CD14-positive monocyte (primary cell): Measurements from ENCODE around the gene BSG. TPM values are rescaled to one million over a fixed set of nuclear protein-coding genes. Genes with fewer than 3 reads are reported as not detected.
"Not testable (repeated sequence)": the region's sequence is repeated elsewhere in the genome, so short reads cannot be mapped to it uniquely, and the experiment has no call there.

Experiments used
- DNase-seq, 3 donors: peaks; one replicate each; pipeline ENCODE4 v3.0.0-alpha.2; 2011 to 2022
- H2AFZ ChIP-seq: 2 replicates; pipeline ENCODE4 v1.6.0; 2012; ENCODE audit warnings: mild to moderate bottlenecking, low read depth, low read length, inconsistent platforms; ENCODE audit not compliant: insufficient read depth, poor library complexity, severe bottlenecking
- H3K27ac ChIP-seq, 2 donors: 1 replicate in 1 of 2; 2 replicates in 1 of 2; pipeline ENCODE4 v1.5.1; 2012 to 2013; ENCODE audit warnings: low read length in 2 of 2, control low read depth in 1 of 2, inconsistent platforms in 1 of 2, low read depth in 1 of 2, mild to moderate bottlenecking in 1 of 2
- H3K27me3 ChIP-seq, 2 donors: one replicate each; pipeline versions ENCODE4 v1.6.0 to v1.6.1; 2011 to 2013; ENCODE audit warnings: low read length in 2 of 2; ENCODE audit not compliant: control insufficient read depth in 2 of 2, insufficient read depth in 2 of 2
- H3K36me3 ChIP-seq, 2 donors: replicated peaks in 1 of 2; 1 replicate in 1 of 2; 2 replicates in 1 of 2; pipeline versions ENCODE4 v1.5.1 to v1.6.1; 2012 to 2013; ENCODE audit warnings: low read length in 2 of 2, control low read depth in 1 of 2, inconsistent platforms in 1 of 2, mild to moderate bottlenecking in 1 of 2; ENCODE audit not compliant: insufficient read depth in 2 of 2, control insufficient read depth in 1 of 2
- H3K4me1 ChIP-seq, 2 donors: 1 replicate in 1 of 2; 2 replicates in 1 of 2; pipeline versions ENCODE4 v1.5.1 to v1.6.1; 2012 to 2013; ENCODE audit warnings: low read length in 2 of 2, control low read depth in 1 of 2, inconsistent platforms in 1 of 2, mild to moderate bottlenecking in 1 of 2, moderate library complexity in 1 of 2; ENCODE audit not compliant: insufficient read depth in 2 of 2, control insufficient read depth in 1 of 2
- H3K4me2 ChIP-seq: replicated peaks from 2 replicates; pipeline ENCODE3; 2012; ENCODE audit warnings: low read length, moderate library complexity, mild to moderate bottlenecking; ENCODE audit not compliant: poor library complexity, severe bottlenecking; ENCODE audit errors: extremely low read depth
- H3K4me3 ChIP-seq, 3 experiments: fragments of 200-600 bp in 1 of 3; sonication (generic) in 1 of 3; replicated peaks in 1 of 3; 1 replicate in 2 of 3; 2 replicates in 1 of 3; pipeline ENCODE4 v1.5.1; 2011 to 2013; ENCODE audit warnings: low read length in 3 of 3, mild to moderate bottlenecking in 3 of 3, control low read depth in 2 of 3, low read depth in 2 of 3, inconsistent platforms in 1 of 3, moderate library complexity in 1 of 3
- H3K79me2 ChIP-seq: 2 replicates; pipeline ENCODE4 v1.6.0; 2012; ENCODE audit warnings: mild to moderate bottlenecking, control low read depth, inconsistent platforms, low read length, moderate library complexity; ENCODE audit not compliant: insufficient read depth
- H3K9ac ChIP-seq: 2 replicates; pipeline ENCODE4 v1.6.0; 2017; ENCODE audit warnings: low read length, mild to moderate bottlenecking; ENCODE audit not compliant: insufficient read depth, poor library complexity, severe bottlenecking
- H3K9me3 ChIP-seq, 2 donors: replicated peaks in 1 of 2; 1 replicate in 1 of 2; 2 replicates in 1 of 2; pipeline versions ENCODE4 v1.5.1 to v1.6.1; 2012 to 2013; ENCODE audit warnings: low read length in 2 of 2, control low read depth in 1 of 2; ENCODE audit not compliant: control insufficient read depth in 1 of 2, insufficient read depth in 1 of 2
- H4K20me1 ChIP-seq: 2 replicates; pipeline ENCODE4 v1.6.0; 2012; ENCODE audit warnings: mild to moderate bottlenecking, low read length, control low read depth, moderate library complexity; ENCODE audit not compliant: insufficient read depth
- H3K27ac Mint-ChIP-seq, 7 donors: one replicate each; pipeline ENCODE4 v1.8.0; 2020; ENCODE audit warnings: mild to moderate bottlenecking in 7 of 7, mixed read lengths in 7 of 7, moderate library complexity in 6 of 7, inconsistent platforms in 2 of 7
- H3K27me3 Mint-ChIP-seq, 3 donors: one replicate each; pipeline ENCODE4 v1.8.0; 2021 to 2022; ENCODE audit warnings: low read depth in 3 of 3, mild to moderate bottlenecking in 3 of 3, mixed read lengths in 3 of 3, moderate library complexity in 3 of 3, inconsistent platforms in 1 of 3
- H3K36me3 Mint-ChIP-seq, 2 donors: one replicate each; pipeline ENCODE4 v1.8.0; 2020; ENCODE audit warnings: mixed read lengths in 2 of 2, inconsistent platforms in 1 of 2, mild to moderate bottlenecking in 1 of 2
- H3K4me1 Mint-ChIP-seq: one replicate; pipeline ENCODE4 v1.8.0; 2020; ENCODE audit warnings: mild to moderate bottlenecking, mixed read lengths
- H3K4me3 Mint-ChIP-seq, 2 donors: one replicate each; pipeline ENCODE4 v1.8.0; 2020; ENCODE audit warnings: mild to moderate bottlenecking in 2 of 2, mixed read lengths in 2 of 2, moderate library complexity in 1 of 2
- H3K9me3 Mint-ChIP-seq, 7 donors: one replicate each; pipeline ENCODE4 v1.8.0; 2020 to 2022; ENCODE audit warnings: mixed read lengths in 7 of 7, mild to moderate bottlenecking in 6 of 7, moderate library complexity in 6 of 7, inconsistent platforms in 2 of 7
- WGBS: methylation state at CpG from one replicate; pipeline ENCODE4 v1.1.5; 2013; ENCODE audit warnings: missing lambda C conversion rate; ENCODE audit not compliant: insufficient coverage; 5-methylcytosine and 5-hydroxymethylcytosine counted together
- intact Hi-C, 2 donors: fragments of 100-400 bp; cut with micrococcal nuclease; formaldehyde crosslinking; loops; one replicate each; pipeline versions ENCODE4 v1.15.0 to v1.15.1; 2023
- polyA plus RNA-seq, 3 donors: library from polyadenylated mRNA; depleted of rRNA in 1 of 3; unstranded in 2 of 3; stranded (reverse) in 1 of 3; fragments of 300-500 nt in 2 of 3; fragments of >200 nt in 1 of 3; fragmentation: Illumina TruSeq in 2 of 3; gene quantifications; 1 replicate in 2 of 3; 2 replicates in 1 of 3; pipeline ENCODE4 v1.2.3, GENCODE V29; 2012 to 2021
- TF ChIP-seq, protein P1 (sequence below): fragments of 200-600 bp; IDR thresholded peaks from one replicate; pipeline ENCODE4 v1.8.0; 2022; ENCODE audit warnings: antibody characterized with exemption, mild to moderate bottlenecking

The BSG gene
- polyA plus RNA-seq, 3 donors = 190 to 431 (median 364) TPM

DNA sequence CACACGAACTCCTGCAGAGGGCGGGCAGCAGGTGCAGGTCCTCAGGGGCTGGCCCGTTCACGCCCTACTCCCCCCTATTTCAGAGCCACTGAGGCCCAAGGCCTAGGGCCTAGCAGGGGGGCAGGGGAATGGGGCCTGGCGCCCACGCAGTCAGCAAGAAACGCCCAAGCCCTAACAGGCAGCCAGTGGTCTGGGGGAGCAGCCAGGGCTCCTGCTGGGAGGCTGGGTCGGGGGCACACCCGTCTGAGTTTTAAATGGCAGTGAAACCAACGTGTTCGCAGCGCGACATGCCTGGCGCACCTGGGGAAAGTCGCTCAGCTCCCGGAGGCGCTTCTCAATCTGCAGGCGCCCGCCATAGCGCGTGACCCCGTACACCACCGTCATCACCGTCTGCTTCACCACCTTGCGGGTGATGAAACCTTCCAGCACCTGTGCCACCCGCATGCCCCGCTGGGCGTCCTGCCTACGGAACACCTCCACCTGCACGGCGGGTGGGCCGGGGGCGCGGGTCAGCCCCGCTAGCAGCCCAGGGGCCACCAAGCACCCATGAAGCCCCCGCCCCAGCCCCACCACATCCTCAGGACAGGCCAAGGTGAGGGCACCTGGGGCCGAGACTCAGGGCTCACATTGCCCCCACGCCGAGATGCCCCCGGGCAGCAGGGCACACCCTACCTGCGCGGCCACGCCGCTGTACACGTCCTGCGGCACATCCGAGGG lies 47.0 kb downstream of the BSG start:
- Histone ChIP-seq H3K27me3 (peaks cover 0 to 11% of the 10 kb centered on the region in 2 donors), H3K36me3 (peaks cover 46 to 56% of the 10 kb centered on the region in 2 donors), H3K4me1 (peaks cover 0 to 4% of the 10 kb centered on the region in 2 donors), H3K9me3 (no peaks in the 10 kb centered on the region), H3K4me2 (no peak overlapping the region), H4K20me1 (no peaks in the 10 kb centered on the region), H2AFZ (no peak overlapping the region), H3K27ac (no peak overlapping the region), H3K4me3 (no peak overlapping the region), H3K79me2 (no peaks in the 10 kb centered on the region), H3K9ac (no peak overlapping the region)
- DNase-seq = no peak
- WGBS = 98% methylated on average over 40 of the region's 47 CpGs
- intact Hi-C loops = no loop called here
- peaks cover 4% of the 10 kb centered on the region for H3K4me1 Mint-ChIP-seq
- H3K27ac Mint-ChIP-seq = no peak overlapping the region
- TF ChIP-seq, protein P1, sequence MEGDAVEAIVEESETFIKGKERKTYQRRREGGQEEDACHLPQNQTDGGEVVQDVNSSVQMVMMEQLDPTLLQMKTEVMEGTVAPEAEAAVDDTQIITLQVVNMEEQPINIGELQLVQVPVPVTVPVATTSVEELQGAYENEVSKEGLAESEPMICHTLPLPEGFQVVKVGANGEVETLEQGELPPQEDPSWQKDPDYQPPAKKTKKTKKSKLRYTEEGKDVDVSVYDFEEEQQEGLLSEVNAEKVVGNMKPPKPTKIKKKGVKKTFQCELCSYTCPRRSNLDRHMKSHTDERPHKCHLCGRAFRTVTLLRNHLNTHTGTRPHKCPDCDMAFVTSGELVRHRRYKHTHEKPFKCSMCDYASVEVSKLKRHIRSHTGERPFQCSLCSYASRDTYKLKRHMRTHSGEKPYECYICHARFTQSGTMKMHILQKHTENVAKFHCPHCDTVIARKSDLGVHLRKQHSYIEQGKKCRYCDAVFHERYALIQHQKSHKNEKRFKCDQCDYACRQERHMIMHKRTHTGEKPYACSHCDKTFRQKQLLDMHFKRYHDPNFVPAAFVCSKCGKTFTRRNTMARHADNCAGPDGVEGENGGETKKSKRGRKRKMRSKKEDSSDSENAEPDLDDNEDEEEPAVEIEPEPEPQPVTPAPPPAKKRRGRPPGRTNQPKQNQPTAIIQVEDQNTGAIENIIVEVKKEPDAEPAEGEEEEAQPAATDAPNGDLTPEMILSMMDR = no peak
- peaks cover 12 to 20% (median 13%) of the 10 kb centered on the region in 3 donors for H3K27me3 Mint-ChIP-seq
- peaks cover 39 to 50% of the 10 kb centered on the region in 2 donors for H3K36me3 Mint-ChIP-seq
- H3K4me3 Mint-ChIP-seq = no peak overlapping the region
- peaks cover 0 to 19% (median 0%) of the 10 kb centered on the region in 7 donors for H3K9me3 Mint-ChIP-seq

DNA sequence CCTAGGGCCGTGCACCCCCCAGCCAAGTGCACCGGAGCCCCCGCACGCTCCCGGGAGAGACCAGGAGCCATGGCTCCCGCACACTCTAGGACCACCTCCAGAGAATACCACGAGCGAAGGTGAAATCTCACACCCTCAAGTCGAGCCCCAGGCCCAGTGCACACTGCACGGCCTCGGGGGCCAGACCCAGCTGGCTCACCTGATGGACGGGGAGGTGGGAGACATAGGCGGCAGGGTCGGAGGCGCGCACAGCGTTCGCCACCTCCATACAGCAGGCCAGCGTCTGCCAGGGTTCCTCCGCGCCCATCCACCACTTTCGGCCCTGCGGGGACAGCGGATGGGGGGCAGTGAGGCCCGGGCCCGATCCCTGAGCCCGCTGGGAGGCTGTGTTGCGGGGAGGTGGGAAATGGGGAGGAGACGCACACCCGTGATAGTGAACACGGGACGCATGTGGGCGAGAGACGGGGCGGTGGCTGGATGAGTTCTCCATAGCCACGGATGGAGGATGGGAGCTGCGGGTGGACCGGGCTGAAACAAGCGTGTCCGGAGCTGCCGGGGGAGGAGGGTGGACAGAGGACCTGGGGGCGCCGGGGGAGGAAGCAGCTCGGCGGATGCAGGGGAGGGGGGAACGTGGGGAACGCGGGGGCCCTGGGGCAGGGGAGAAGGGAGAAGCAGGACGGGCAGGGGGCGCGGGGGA lies 47.9 kb downstream of the BSG start:
- Histone ChIP-seq H2AFZ (no peak overlapping the region), H4K20me1 (no peaks in the 10 kb centered on the region), H3K4me1 (peaks cover 0 to 4% of the 10 kb centered on the region in 2 donors), H3K36me3 (peaks cover 53 to 65% of the 10 kb centered on the region in 2 donors), H3K4me2 (no peak overlapping the region), H3K9ac (no peak overlapping the region), H3K9me3 (no peaks in the 10 kb centered on the region), H3K27me3 (peaks cover 0 to 4% of the 10 kb centered on the region in 2 donors), H3K4me3 (no peak overlapping the region), H3K27ac (no peak overlapping the region), H3K79me2 (no peaks in the 10 kb centered on the region)
- H3K27ac Mint-ChIP-seq = no peak overlapping the region
- peaks cover 4% of the 10 kb centered on the region for H3K4me1 Mint-ChIP-seq
- no peak for DNase-seq
- intact Hi-C loops = no loop called here
- WGBS = 98% methylated on average over 31 of the region's 51 CpGs
- TF ChIP-seq, protein P1 = no peak
- peaks cover 39 to 54% of the 10 kb centered on the region in 2 donors for H3K36me3 Mint-ChIP-seq
- no peak overlapping the region for H3K4me3 Mint-ChIP-seq
- peaks cover 4 to 11% (median 6%) of the 10 kb centered on the region in 3 donors for H3K27me3 Mint-ChIP-seq
- peaks cover 0 to 19% (median 0%) of the 10 kb centered on the region in 7 donors for H3K9me3 Mint-ChIP-seq

DNA sequence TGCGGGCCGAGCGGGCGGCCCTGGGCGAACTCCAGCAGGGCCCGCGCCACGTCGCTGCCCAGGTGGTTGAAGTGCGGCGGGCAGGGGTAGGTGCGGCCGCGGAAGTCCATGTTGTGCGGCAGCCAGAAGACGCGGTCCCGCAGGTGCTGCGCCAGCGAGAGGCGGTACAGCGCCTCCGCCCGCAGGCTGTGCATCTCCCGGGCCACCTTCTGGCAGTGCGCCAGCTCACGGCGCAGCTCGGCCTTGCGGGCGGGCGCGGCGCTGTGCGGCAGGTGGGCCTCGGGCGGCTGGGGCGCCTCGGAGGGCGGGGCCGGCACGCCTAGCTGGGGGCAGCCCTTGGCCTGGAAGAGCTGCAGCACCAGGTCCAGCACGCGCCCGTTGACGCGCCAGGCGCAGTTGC lies 48.8 kb downstream of the BSG start:
- DNase-seq, H3K4me3 ChIP-seq, H3K27me3 ChIP-seq, H3K9ac ChIP-seq, intact Hi-C loops, H3K27ac ChIP-seq, H3K27ac Mint-ChIP-seq, H3K79me2 ChIP-seq, H2AFZ ChIP-seq, H3K4me3 Mint-ChIP-seq, H3K4me2 ChIP-seq, H3K9me3 ChIP-seq, H3K27me3 Mint-ChIP-seq, H3K4me1 ChIP-seq, H4K20me1 ChIP-seq, H3K4me1 Mint-ChIP-seq: not testable (repeated sequence)
- WGBS = over 99% methylated on average over 47 of the region's 48 CpGs
- H3K36me3 Mint-ChIP-seq = peaks cover 42 to 62% of the 10 kb centered on the region in 2 donors
- H3K9me3 Mint-ChIP-seq = peaks cover 0 to 19% (median 0%) of the 10 kb centered on the region in 7 donors
- H3K36me3 ChIP-seq = peaks cover 53 to 69% of the 10 kb centered on the region in 2 donors
